ENCODE measurements around the gene COL5A1. TPM values are rescaled to one million over a fixed set of nuclear protein-coding genes. Genes with fewer than 3 reads are reported as not detected.
A peak's percentile ranks its signal among the peaks of the same experiment; 100 is the strongest.

The COL5A1 gene
- total RNA-seq, 1 donor from 2014 or later, result 1,552 TPM

GRCh38 chr9:134594078-134594941 lies 47.3 kb upstream of the COL5A1 start:
- no peaks in the 10 kb centered on the region for H3K27me3 Mint-ChIP-seq (ENCODE audit: unreplicated experiment)
- H3K36me3 Mint-ChIP-seq (ENCODE audit: unreplicated experiment), result no peaks in the 10 kb centered on the region
- H3K4me3 Mint-ChIP-seq (ENCODE audit: unreplicated experiment), result no peak overlapping the region
- peaks cover 45% of the 10 kb centered on the region for H3K4me1 Mint-ChIP-seq (ENCODE audit: unreplicated experiment)
- no peak overlapping the region for H3K27ac Mint-ChIP-seq (ENCODE audit: unreplicated experiment)
- no peaks in the 10 kb centered on the region for H3K9me3 Mint-ChIP-seq (ENCODE audit: unreplicated experiment)
- no peak for TF ChIP-seq CTCF (IDR thresholded peaks at IDR 0.05)
- DNase-seq (ENCODE audit: extremely low spot score, unreplicated experiment), result no peak

- Mint-ChIP-seq H3K4me1 (ENCODE audit: unreplicated experiment) (peaks cover 41% of the 10 kb centered on the region), H3K4me3 (ENCODE audit: unreplicated experiment) (no peak overlapping the region), H3K36me3 (ENCODE audit: unreplicated experiment) (no peaks in the 10 kb centered on the region), H3K27me3 (ENCODE audit: unreplicated experiment) (no peaks in the 10 kb centered on the region), H3K27ac (ENCODE audit: unreplicated experiment) (no peak overlapping the region), H3K9me3 (ENCODE audit: unreplicated experiment) (no peaks in the 10 kb centered on the region)
- TF ChIP-seq CTCF (IDR thresholded peaks at IDR 0.05), result no peak
- no peak for DNase-seq (ENCODE audit: extremely low spot score, unreplicated experiment)
Measured at GRCh38 chr9:134595014-134595413, 46.6 kb upstream of the COL5A1 start.

GRCh38 chr9:134597041-134597913 lies 44.3 kb upstream of the COL5A1 start:
- Mint-ChIP-seq H3K9me3 (ENCODE audit: unreplicated experiment) (no peaks in the 10 kb centered on the region), H3K4me3 (ENCODE audit: unreplicated experiment) (no peak overlapping the region)

GRCh38 chr9:134597957-134598883 lies 43.4 kb upstream of the COL5A1 start:
- no peak for TF ChIP-seq CTCF (IDR thresholded peaks at IDR 0.05)
- no peak overlapping the region for H3K4me3 Mint-ChIP-seq (ENCODE audit: unreplicated experiment)
- no peaks in the 10 kb centered on the region for H3K27me3 Mint-ChIP-seq (ENCODE audit: unreplicated experiment)
- peaks cover 32% of the 10 kb centered on the region for H3K4me1 Mint-ChIP-seq (ENCODE audit: unreplicated experiment)
- no peaks in the 10 kb centered on the region for H3K36me3 Mint-ChIP-seq (ENCODE audit: unreplicated experiment)
- no peaks in the 10 kb centered on the region for H3K9me3 Mint-ChIP-seq (ENCODE audit: unreplicated experiment)
- no peak overlapping the region for H3K27ac Mint-ChIP-seq (ENCODE audit: unreplicated experiment)
- DNase-seq (ENCODE audit: extremely low spot score, unreplicated experiment), result no peak

More at GRCh38 chr9:134597041-134597913, 44.3 kb upstream of the COL5A1 start:
- TF ChIP-seq CTCF (IDR thresholded peaks at IDR 0.05), result no peak
- H3K27ac Mint-ChIP-seq (ENCODE audit: unreplicated experiment), result no peak overlapping the region
- H3K27me3 Mint-ChIP-seq (ENCODE audit: unreplicated experiment), result no peaks in the 10 kb centered on the region
- no peaks in the 10 kb centered on the region for H3K36me3 Mint-ChIP-seq (ENCODE audit: unreplicated experiment)
- DNase-seq (ENCODE audit: extremely low spot score, unreplicated experiment), result peak; percentile 67
- peaks cover 32% of the 10 kb centered on the region for H3K4me1 Mint-ChIP-seq (ENCODE audit: unreplicated experiment)

Data from osteocyte (in vitro differentiated cells).